Measurements from ENCODE around the gene SLC9C2. TPM values are rescaled to one million over a fixed set of nuclear protein-coding genes. Genes with fewer than 3 reads are reported as not detected.

Gene SLC9C2
- polyA plus RNA-seq, 3 donors: not detected

GRCh38 chr1:173453982-173454381 lies 148.9 kb downstream of the SLC9C2 start:
- no peak for DNase-seq
- no peaks in the 10 kb centered on the region for H3K27me3 ChIP-seq (ENCODE audit: control insufficient read depth in 2 of 2, insufficient read depth in 2 of 2, low read length in 2 of 2)
- no peak overlapping the region for H3K27ac ChIP-seq (ENCODE audit: low read depth in 1 of 2, low read length in 2 of 2)
- Mint-ChIP-seq H3K9me3 (peaks cover 0 to 2% (median 0%) of the 10 kb centered on the region in 7 donors), H3K27me3 (ENCODE audit: low read depth in 3 of 3) (peaks cover 0 to 2% (median 0%) of the 10 kb centered on the region in 3 donors), H3K4me3 (no peak overlapping the region), H3K4me1 (peaks cover 2% of the 10 kb centered on the region), H3K36me3 (peaks cover 34 to 41% of the 10 kb centered on the region in 2 donors), H3K27ac (no peak overlapping the region)
- intact Hi-C loops (cut with micrococcal nuclease): no loop called here
- no peaks in the 10 kb centered on the region for H3K4me1 ChIP-seq (ENCODE audit: control insufficient read depth in 1 of 2, insufficient read depth in 2 of 2, low read length in 2 of 2)
- H3K9me3 ChIP-seq (replicated peaks in 1 of 2; ENCODE audit: control insufficient read depth in 1 of 2, insufficient read depth in 1 of 2, low read length in 2 of 2): no peaks in the 10 kb centered on the region
- H3K79me2 ChIP-seq (ENCODE audit: insufficient read depth, low read length): no peaks in the 10 kb centered on the region
- H3K4me3 ChIP-seq (replicated peaks in 1 of 3; ENCODE audit: low read depth in 2 of 3, low read length in 3 of 3): no peak overlapping the region
- no peaks in the 10 kb centered on the region for H4K20me1 ChIP-seq (ENCODE audit: insufficient read depth, low read length)
- H2AFZ ChIP-seq (ENCODE audit: insufficient read depth, low read depth, low read length, poor library complexity, severe bottlenecking): no peak overlapping the region
- H3K4me2 ChIP-seq (replicated peaks; ENCODE audit: extremely low read depth, low read length, poor library complexity, severe bottlenecking): no peak overlapping the region
- H3K36me3 ChIP-seq (replicated peaks in 1 of 2; ENCODE audit: control insufficient read depth in 1 of 2, insufficient read depth in 2 of 2, low read length in 2 of 2): no peaks in the 10 kb centered on the region
- TF ChIP-seq CTCF (IDR thresholded peaks at IDR 0.05): no peak
- no peak overlapping the region for H3K9ac ChIP-seq (ENCODE audit: insufficient read depth, low read length, poor library complexity, severe bottlenecking)

GRCh38 chr1:173451981-173452380 lies 150.9 kb downstream of the SLC9C2 start:
- Histone ChIP-seq H3K36me3 (replicated peaks in 1 of 2; ENCODE audit: control insufficient read depth in 1 of 2, insufficient read depth in 2 of 2, low read length in 2 of 2) (no peaks in the 10 kb centered on the region), H2AFZ (ENCODE audit: insufficient read depth, low read depth, low read length, poor library complexity, severe bottlenecking) (no peak overlapping the region), H4K20me1 (ENCODE audit: insufficient read depth, low read length) (no peaks in the 10 kb centered on the region), H3K27ac (ENCODE audit: low read depth in 1 of 2, low read length in 2 of 2) (no peak overlapping the region), H3K9me3 (replicated peaks in 1 of 2; ENCODE audit: control insufficient read depth in 1 of 2, insufficient read depth in 1 of 2, low read length in 2 of 2) (no peaks in the 10 kb centered on the region), H3K79me2 (ENCODE audit: insufficient read depth, low read length) (no peaks in the 10 kb centered on the region), H3K4me2 (replicated peaks; ENCODE audit: extremely low read depth, low read length, poor library complexity, severe bottlenecking) (no peak overlapping the region), H3K4me1 (ENCODE audit: control insufficient read depth in 1 of 2, insufficient read depth in 2 of 2, low read length in 2 of 2) (no peaks in the 10 kb centered on the region), H3K9ac (ENCODE audit: insufficient read depth, low read length, poor library complexity, severe bottlenecking) (no peak overlapping the region), H3K4me3 (replicated peaks in 1 of 3; ENCODE audit: low read depth in 2 of 3, low read length in 3 of 3) (no peak overlapping the region), H3K27me3 (ENCODE audit: control insufficient read depth in 2 of 2, insufficient read depth in 2 of 2, low read length in 2 of 2) (no peaks in the 10 kb centered on the region)
- Mint-ChIP-seq H3K9me3 (peaks cover 0 to 6% (median 3%) of the 10 kb centered on the region in 7 donors), H3K27ac (no peak overlapping the region), H3K4me3 (no peak overlapping the region), H3K27me3 (ENCODE audit: low read depth in 3 of 3) (peaks cover 0 to 3% (median 2%) of the 10 kb centered on the region in 3 donors), H3K4me1 (peaks cover 2% of the 10 kb centered on the region), H3K36me3 (peaks cover 34 to 42% of the 10 kb centered on the region in 2 donors)
- intact Hi-C loops (cut with micrococcal nuclease): no loop called here
- no CpG with 5 or more reads among the region's 2 CpGs for WGBS (ENCODE audit: insufficient coverage)
- DNase-seq: no peak
- TF ChIP-seq CTCF (IDR thresholded peaks at IDR 0.05): no peak

Other genes starting within 250 kb of the SLC9C2 start
- 100 to 1,000 TPM in 2 of 3 donors, 10 to 100 TPM in 1; 89.5 to 142 (median 119) TPM for gene PRDX6, start 125.7 kb downstream of the SLC9C2 start, polyA plus RNA-seq
- not detected for gene TEX50, start 32.3 kb upstream of the SLC9C2 start, polyA plus RNA-seq
- not detected for gene ANKRD45, start 66.8 kb upstream of the SLC9C2 start, polyA plus RNA-seq
- gene KLHL20, start 111.9 kb upstream of the SLC9C2 start, polyA plus RNA-seq: 1 to 10 TPM; 6.5 to 9.4 (median 8.2) TPM
- 1 to 10 TPM; 3.2 to 8.2 (median 6.2) TPM for gene DARS2, start 221.6 kb upstream of the SLC9C2 start, polyA plus RNA-seq
- 1 to 10 TPM in 1 of 3 donors, under 1 TPM in 2; 0.49 to 2.6 (median 0.81) TPM for gene CENPL, start 221.8 kb upstream of the SLC9C2 start, polyA plus RNA-seq